ENCODE measurements around the gene DGKQ. TPM values are rescaled to one million over a fixed set of nuclear protein-coding genes. Genes with fewer than 3 reads are reported as not detected.

The DGKQ gene
- total and polyA plus RNA-seq, 10 donors, result 6.3 to 26.3 (median 16.1) TPM

DNA sequence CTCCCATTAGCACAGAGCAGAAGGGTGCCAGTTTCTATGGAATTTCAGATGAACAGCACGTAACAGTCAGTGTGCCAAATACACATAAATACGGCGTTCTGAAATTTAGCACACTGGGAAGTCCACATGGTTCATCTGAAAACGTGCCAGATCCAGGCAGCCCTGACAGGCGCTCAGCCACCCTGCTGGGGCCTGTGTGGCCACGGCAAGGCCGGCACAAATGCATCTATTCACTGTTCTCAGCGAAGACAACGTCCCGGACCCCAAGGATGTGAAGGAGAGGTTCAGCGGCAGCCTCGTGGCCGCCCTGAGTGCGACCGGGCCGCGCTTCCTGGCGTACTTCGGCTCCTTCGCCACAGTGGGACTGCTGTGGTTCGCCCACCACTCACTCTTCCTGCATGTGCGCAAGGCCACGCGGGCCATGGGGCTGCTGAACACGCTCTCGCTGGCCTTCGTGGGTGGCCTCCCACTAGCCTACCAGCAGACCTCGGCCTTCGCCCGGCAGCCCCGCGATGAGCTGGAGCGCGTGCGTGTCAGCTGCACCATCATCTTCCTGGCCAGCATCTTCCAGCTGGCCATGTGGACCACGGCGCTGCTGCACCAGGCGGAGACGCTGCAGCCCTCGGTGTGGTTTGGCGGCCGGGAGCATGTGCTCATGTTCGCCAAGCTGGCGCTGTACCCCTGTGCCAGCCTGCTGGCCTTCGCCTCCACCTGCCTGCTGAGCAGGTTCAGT is 15.6 kb downstream of the DGKQ start:
- H3K4me3 ChIP-seq, result no peak overlapping the region
- peak; percentile 74 for DNase-seq
- intact Hi-C loops (cut with DNase I; ENCODE audit: low total_unique reads), result no loop called here
- H3K27me3 ChIP-seq (replicated peaks in 1 of 7), result no peaks in the 10 kb centered on the region
- no peaks in the 10 kb centered on the region for H3K4me1 ChIP-seq
- peaks cover 0 to 100% (median 60%) of the 10 kb centered on the region in 6 donors for H3K36me3 ChIP-seq
- WGBS, 5 donors, result 93 to 97% (median 95%) methylated on average over 36 to 45 of the region's 45 CpGs
- TF ChIP-seq, protein P1, sequence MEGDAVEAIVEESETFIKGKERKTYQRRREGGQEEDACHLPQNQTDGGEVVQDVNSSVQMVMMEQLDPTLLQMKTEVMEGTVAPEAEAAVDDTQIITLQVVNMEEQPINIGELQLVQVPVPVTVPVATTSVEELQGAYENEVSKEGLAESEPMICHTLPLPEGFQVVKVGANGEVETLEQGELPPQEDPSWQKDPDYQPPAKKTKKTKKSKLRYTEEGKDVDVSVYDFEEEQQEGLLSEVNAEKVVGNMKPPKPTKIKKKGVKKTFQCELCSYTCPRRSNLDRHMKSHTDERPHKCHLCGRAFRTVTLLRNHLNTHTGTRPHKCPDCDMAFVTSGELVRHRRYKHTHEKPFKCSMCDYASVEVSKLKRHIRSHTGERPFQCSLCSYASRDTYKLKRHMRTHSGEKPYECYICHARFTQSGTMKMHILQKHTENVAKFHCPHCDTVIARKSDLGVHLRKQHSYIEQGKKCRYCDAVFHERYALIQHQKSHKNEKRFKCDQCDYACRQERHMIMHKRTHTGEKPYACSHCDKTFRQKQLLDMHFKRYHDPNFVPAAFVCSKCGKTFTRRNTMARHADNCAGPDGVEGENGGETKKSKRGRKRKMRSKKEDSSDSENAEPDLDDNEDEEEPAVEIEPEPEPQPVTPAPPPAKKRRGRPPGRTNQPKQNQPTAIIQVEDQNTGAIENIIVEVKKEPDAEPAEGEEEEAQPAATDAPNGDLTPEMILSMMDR (IDR thresholded peaks at IDR 0.05 in 8 of 11, conservative IDR thresholded peaks at IDR 0.05 in 3 of 11), result no peak
- peak in 1 of 3 donors; percentile 70 for TF ChIP-seq POLR2AphosphoS5 (IDR thresholded peaks at IDR 0.05)
- H3K27ac ChIP-seq, result no peak overlapping the region
- no peaks in the 10 kb centered on the region for H3K9me3 ChIP-seq

DNA sequence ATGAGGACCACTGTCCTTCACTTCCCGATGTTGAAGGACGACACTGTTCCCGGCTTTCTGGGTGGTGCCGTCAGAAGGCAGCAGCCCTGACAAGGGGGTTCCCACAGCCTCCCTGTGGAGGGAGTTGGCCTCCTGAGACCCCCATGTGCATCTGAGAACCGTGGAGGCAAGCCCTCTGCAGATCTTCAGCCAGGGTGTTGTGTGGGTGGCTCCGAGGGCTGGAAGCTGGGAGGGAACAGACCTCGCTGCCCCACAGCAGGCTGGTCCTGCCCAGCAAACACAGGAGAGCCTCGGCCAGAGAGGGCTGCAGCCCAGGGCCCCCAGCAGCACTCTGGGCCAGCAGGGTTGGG is 16.2 kb downstream of the DGKQ start:
- H3K27ac ChIP-seq, result no peak overlapping the region
- H3K27me3 ChIP-seq (replicated peaks in 1 of 7), result no peaks in the 10 kb centered on the region
- no peaks in the 10 kb centered on the region for H3K4me1 ChIP-seq
- 72 to 88% (median 78%) methylated on average over 5 to 8 of the region's 8 CpGs for WGBS, 5 donors
- H3K4me3 ChIP-seq, result no peak overlapping the region
- DNase-seq, result peak; percentile 56
- peaks cover 0 to 98% (median 55%) of the 10 kb centered on the region in 6 donors for H3K36me3 ChIP-seq
- TF ChIP-seq POLR2A (IDR thresholded peaks at IDR 0.05) (no peak), POLR2AphosphoS5 (IDR thresholded peaks at IDR 0.05) (no peak)
- TF ChIP-seq, protein P1 (IDR thresholded peaks at IDR 0.05 in 8 of 11, conservative IDR thresholded peaks at IDR 0.05 in 3 of 11), result no peak
- intact Hi-C loops (cut with DNase I; ENCODE audit: low total_unique reads), result no loop called here
- no peaks in the 10 kb centered on the region for H3K9me3 ChIP-seq

DNA sequence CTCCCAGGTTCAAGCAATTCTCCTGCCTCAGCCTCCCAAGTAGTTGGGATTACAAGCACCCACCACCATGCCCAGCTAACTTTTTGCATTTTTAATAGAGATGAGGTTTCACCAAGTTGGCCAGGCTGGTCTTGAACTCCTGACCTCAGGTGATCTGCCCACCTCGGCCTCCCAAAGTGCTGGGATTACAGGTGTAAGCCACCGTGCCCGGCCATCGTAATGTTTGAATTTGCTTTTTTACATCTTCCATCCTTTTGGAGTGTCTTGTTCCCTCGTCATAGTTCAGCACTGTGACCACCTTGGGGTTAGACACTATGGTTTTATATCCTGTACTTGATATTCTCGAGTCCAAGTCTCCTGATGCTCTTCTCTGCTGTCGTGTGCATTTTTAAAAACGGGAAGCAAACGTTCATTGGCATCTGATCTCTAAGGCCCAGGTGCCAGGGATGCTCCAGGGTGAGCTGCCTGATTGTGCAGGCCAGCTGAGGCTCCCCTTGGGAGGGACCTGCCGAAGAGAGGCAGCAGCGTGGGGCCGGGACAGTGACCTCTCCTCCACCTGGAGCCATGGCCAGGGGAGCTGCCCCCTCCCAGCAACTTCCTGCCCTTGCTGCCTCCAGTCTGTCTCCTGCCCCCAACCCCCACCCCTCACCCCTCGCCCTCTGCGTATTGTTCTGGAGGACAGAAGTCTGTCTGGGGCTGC is 16.7 kb downstream of the DGKQ start:
- no peaks in the 10 kb centered on the region for H3K27me3 ChIP-seq (replicated peaks in 1 of 7)
- H3K36me3 ChIP-seq, result peaks cover 0 to 98% (median 52%) of the 10 kb centered on the region in 6 donors
- no peaks in the 10 kb centered on the region for H3K9me3 ChIP-seq
- H3K4me1 ChIP-seq, result no peaks in the 10 kb centered on the region
- WGBS, 5 donors, result 80 to 89% (median 83%) methylated on average over 13 to 14 of the region's 14 CpGs
- intact Hi-C loops (cut with DNase I; ENCODE audit: low total_unique reads), result no loop called here
- no peak for DNase-seq
- H3K27ac ChIP-seq, result no peak overlapping the region
- TF ChIP-seq POLR2AphosphoS5 (IDR thresholded peaks at IDR 0.05) (no peak), POLR2A (IDR thresholded peaks at IDR 0.05) (no peak)
- TF ChIP-seq, protein P1 (IDR thresholded peaks at IDR 0.05 in 8 of 11, conservative IDR thresholded peaks at IDR 0.05 in 3 of 11), result no peak
- no peak overlapping the region for H3K4me3 ChIP-seq

DNA sequence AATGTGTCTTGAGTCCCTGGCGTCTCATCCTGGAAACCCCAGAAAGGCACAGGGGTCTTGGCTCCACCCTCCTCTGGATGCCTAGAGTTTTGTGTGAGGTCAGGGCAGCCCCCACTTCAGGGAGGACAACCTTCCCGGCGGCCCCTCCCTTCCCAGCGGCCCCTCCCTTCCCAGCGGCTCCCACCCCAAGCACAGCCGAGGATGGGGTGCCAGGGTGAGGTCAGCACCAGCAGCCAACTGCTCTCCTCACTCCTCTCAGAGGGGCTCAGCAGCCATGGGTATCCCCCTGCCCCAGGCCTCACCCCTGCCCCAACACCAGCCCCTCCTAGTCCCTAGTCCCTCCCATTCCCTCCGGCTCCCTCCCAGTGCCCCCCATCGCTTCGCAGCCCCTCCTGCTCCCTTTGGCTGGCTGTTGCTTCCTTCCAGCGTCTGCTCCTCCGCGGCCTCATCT is 17.4 kb downstream of the DGKQ start:
- Histone ChIP-seq H3K4me3 (no peak overlapping the region), H3K27ac (no peak overlapping the region), H3K9me3 (no peaks in the 10 kb centered on the region), H3K36me3 (peaks cover 0 to 98% (median 54%) of the 10 kb centered on the region in 6 donors), H3K4me1 (no peaks in the 10 kb centered on the region), H3K27me3 (replicated peaks in 1 of 7) (no peaks in the 10 kb centered on the region)
- TF ChIP-seq POLR2AphosphoS5 (IDR thresholded peaks at IDR 0.05), result no peak
- no peak for TF ChIP-seq POLR2A (IDR thresholded peaks at IDR 0.05)
- TF ChIP-seq, protein P1 (IDR thresholded peaks at IDR 0.05 in 8 of 11, conservative IDR thresholded peaks at IDR 0.05 in 3 of 11), result no peak
- 81 to 86% (median 83%) methylated on average over 9 to 12 of the region's 12 CpGs for WGBS, 5 donors
- intact Hi-C loops (cut with DNase I; ENCODE audit: low total_unique reads), result no loop called here
- DNase-seq, result peak; percentile 68

Data from spleen (tissue), 11 donors.